Thoracic aorta (tissue), 2 donors: ENCODE data around the gene CNPY2. TPM values are rescaled to one million over a fixed set of nuclear protein-coding genes. Genes with fewer than 3 reads are reported as not detected.
"Not testable (repeated sequence)": the region's sequence is repeated elsewhere in the genome, so short reads cannot be mapped to it uniquely, and the experiment has no call there.

Source experiments
- ATAC-seq: fragments of 150-250 bp; one replicate; pipeline ENCODE4 v1.8.0; 2017; ENCODE audit warnings: low read depth; ENCODE audit not compliant: insufficient number of reproducible peaks, low FRiP score
- DNase-seq: peaks from one replicate; pipeline ENCODE4 v3.0.0-alpha.2; 2020; ENCODE audit warnings: low spot score
- H3K27ac ChIP-seq, 2 donors: fragments of 200-600 bp; sonication (generic); 1 replicate in 1 of 2; 2 replicates in 1 of 2; pipeline ENCODE4 v1.5.1; 2016; ENCODE audit warnings: mild to moderate bottlenecking in 2 of 2, moderate library complexity in 2 of 2
- H3K27me3 ChIP-seq: fragments of 200-600 bp; sonication (generic); replicated peaks from 2 replicates; pipeline ENCODE4 v1.6.0; 2016; ENCODE audit warnings: mild to moderate bottlenecking; ENCODE audit not compliant: insufficient read depth
- H3K36me3 ChIP-seq: fragments of 200-600 bp; sonication (generic); one replicate; pipeline ENCODE4 v1.5.1; 2016
- H3K4me1 ChIP-seq, 2 donors: fragments of 200-600 bp; sonication (generic); 1 replicate in 1 of 2; 2 replicates in 1 of 2; pipeline versions ENCODE4 v1.5.1 to v1.6.0; 2016; ENCODE audit warnings: low read depth in 2 of 2, mild to moderate bottlenecking in 1 of 2; ENCODE audit not compliant: control insufficient read depth in 1 of 2
- H3K4me3 ChIP-seq: fragments of 200-600 bp; sonication (generic); 2 replicates; pipeline ENCODE4 v1.5.1; 2016; ENCODE audit warnings: mild to moderate bottlenecking
- H3K9me3 ChIP-seq: fragments of 200-600 bp; sonication (generic); 2 replicates; pipeline ENCODE4 v1.5.1; 2016
- total RNA-seq, 2 donors: library from RNA; depleted of rRNA; stranded (reverse); fragments of >200 nt; gene quantifications; one replicate each; pipeline versions ENCODE4 v1.1.0 to v1.2.3, GENCODE V29; 2016
- TF ChIP-seq, protein P1 (sequence below): fragments of 200-600 bp; sonication (generic); IDR thresholded peaks from one replicate; pipeline ENCODE4 v1.5.1; 2019; ENCODE audit warnings: antibody characterized with exemption

The CNPY2 gene
- total RNA-seq, 2 donors from 2014 or later, result 72.0 to 85.1 TPM

DNA sequence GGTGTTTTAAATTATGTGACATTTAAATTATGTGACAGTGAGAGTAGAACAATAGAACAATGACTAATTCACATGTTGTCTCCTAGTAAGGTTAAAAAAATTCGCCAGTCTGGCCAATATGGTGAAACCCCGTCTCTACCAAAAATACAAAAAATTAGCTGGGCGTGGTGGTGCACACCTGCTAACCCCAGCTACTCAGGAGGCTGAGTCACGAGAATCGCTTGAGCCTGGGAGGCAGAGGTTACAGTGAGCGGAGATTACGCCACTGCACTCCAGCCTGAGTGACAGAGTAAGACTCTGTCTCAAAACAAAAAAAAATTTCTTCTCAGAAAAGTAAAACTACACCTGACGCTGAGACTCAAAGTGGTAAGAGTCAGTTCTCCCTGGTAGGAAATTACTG is 18.4 kb downstream of the CNPY2 start:
- no peak overlapping the region for H3K27ac ChIP-seq
- ATAC-seq (no peak), DNase-seq (no peak)
- peaks cover 18 to 49% of the 10 kb centered on the region in 2 donors for H3K4me1 ChIP-seq
- H3K27me3 ChIP-seq, result no peaks in the 10 kb centered on the region
- H3K9me3 ChIP-seq, result no peaks in the 10 kb centered on the region
- H3K36me3 ChIP-seq, result no peaks in the 10 kb centered on the region
- no peak overlapping the region for H3K4me3 ChIP-seq
- TF ChIP-seq, protein P1, sequence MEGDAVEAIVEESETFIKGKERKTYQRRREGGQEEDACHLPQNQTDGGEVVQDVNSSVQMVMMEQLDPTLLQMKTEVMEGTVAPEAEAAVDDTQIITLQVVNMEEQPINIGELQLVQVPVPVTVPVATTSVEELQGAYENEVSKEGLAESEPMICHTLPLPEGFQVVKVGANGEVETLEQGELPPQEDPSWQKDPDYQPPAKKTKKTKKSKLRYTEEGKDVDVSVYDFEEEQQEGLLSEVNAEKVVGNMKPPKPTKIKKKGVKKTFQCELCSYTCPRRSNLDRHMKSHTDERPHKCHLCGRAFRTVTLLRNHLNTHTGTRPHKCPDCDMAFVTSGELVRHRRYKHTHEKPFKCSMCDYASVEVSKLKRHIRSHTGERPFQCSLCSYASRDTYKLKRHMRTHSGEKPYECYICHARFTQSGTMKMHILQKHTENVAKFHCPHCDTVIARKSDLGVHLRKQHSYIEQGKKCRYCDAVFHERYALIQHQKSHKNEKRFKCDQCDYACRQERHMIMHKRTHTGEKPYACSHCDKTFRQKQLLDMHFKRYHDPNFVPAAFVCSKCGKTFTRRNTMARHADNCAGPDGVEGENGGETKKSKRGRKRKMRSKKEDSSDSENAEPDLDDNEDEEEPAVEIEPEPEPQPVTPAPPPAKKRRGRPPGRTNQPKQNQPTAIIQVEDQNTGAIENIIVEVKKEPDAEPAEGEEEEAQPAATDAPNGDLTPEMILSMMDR, result no peak

DNA sequence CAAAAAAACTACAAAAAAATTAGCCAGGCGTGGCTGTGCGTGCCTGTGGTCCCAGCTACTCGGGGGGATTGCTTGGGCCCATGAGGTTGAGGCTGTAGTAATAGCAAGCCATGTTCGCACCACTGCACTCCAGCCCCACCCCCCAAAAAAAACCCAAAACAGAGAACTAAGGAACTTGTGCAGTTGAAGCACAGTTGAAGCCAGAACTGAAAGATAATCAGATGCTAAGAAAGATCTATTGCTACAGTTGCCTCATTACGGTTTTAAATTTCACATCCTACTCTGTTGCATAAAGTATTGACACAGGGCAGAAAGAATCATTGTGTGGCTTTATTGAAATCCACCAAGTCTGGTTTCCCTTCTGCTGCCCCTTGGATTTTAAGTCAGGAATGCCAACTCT is 19.5 kb downstream of the CNPY2 start:
- peaks cover 15 to 41% of the 10 kb centered on the region in 2 donors for H3K4me1 ChIP-seq
- H3K27ac ChIP-seq, result no peak overlapping the region
- H3K27me3 ChIP-seq, result no peaks in the 10 kb centered on the region
- H3K36me3 ChIP-seq, result no peaks in the 10 kb centered on the region
- H3K4me3 ChIP-seq, result no peak overlapping the region
- DNase-seq (no peak), ATAC-seq (no peak)
- no peaks in the 10 kb centered on the region for H3K9me3 ChIP-seq
- TF ChIP-seq, protein P1, result no peak

DNA sequence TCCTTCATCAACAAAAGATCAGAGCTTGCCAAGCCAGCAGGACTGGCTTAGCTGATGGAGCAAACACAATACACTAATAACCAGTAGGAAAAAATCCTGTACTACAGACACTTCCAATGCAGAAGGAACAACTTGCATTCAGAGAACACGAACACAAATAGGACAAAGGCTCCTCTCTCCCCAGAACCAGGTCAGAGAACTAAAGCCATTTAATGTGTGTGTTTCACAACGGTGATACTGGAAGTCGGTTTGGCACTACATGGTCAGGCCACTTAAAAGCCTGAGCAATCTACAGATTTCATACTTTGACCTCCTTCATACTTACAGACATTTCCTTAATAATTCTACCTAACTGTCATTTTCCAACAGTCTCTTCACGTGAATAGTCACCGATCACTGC is 22.0 kb downstream of the CNPY2 start:
- H3K9me3 ChIP-seq, result no peaks in the 10 kb centered on the region
- H3K4me1 ChIP-seq, result peaks cover 5 to 28% of the 10 kb centered on the region in 2 donors
- no peak overlapping the region for H3K4me3 ChIP-seq
- ATAC-seq (no peak), DNase-seq (no peak)
- TF ChIP-seq, protein P1, result no peak
- H3K36me3 ChIP-seq, result no peaks in the 10 kb centered on the region
- no peaks in the 10 kb centered on the region for H3K27me3 ChIP-seq
- no peak overlapping the region for H3K27ac ChIP-seq

DNA sequence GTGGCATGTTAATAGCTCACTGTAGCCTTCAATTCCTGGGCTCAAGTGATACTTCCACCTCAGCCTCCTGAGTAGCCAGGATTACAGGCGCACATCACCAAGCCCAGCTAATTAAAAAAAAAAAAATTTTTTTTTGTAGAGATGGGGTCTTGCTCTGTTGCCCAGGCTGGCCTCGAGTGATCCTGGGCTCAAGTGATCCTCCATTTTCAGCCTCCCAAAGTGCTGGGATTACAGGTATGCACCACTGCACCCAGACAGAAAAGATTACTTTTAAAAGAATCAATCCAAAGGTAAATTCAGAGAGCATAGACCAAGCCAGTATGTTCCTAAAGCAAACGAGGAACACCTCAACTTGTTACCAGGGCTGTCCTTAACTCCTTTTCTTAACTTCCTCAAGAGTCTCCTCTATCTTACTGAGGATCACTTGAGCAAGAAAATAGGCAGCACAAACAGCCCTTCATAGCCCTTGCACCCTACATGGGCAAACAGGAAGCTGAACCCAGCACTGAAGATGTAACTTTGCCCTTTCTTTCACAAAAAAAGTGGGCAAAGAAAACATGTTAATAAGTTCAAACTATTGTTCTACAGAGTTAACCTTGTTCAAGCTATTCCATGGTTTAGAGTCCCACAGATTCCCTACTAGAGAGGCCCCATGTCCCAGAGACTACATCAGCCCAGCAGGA is 26.9 kb downstream of the CNPY2 start:
- no peak for ATAC-seq
- TF ChIP-seq, protein P1, result no peak
- H3K27ac ChIP-seq, result no peak overlapping the region
- H3K36me3 ChIP-seq, result peaks cover 10% of the 10 kb centered on the region
- no peaks in the 10 kb centered on the region for H3K9me3 ChIP-seq
- no peak for DNase-seq
- H3K4me1 ChIP-seq, result no peaks in the 10 kb centered on the region
- H3K27me3 ChIP-seq, result no peaks in the 10 kb centered on the region
- H3K4me3 ChIP-seq, result no peak overlapping the region

DNA sequence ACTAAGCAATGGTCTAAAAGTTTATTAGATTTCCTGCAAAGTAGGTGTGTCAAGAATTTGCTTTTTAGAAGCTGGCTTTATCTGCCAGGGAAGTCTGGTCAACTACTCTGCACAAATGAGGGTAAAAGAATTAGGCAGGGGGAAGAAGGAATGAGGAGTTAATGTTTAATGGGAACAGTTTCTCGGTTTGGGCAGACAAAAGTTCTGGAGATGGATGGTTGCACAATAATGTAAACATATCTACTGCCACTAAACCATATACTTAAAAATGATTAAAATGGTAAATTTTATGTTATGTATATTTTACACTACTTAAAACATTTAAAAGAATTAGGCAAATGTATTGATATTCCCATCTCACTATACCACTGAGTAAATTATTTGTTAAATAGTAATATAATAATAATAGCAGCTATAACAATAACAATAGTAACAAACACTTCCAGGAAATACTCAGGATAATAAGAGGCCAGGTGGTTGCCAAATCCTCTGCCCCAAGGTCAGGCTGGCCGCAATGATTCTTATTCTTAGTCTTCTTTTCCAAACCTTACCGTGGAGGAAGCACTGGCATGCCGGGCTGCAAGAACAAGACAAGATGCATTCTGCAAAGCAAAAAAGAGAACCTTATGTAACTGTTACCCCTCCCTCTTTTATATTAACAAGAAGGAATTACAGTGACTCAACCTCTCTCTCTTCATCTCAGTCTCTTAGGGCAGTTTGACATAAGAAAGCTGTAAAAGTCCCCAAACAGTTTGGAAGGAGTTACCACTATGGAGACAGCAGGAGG is 29.6 kb downstream of the CNPY2 start:
- TF ChIP-seq, protein P1, result no peak
- no peaks in the 10 kb centered on the region for H3K9me3 ChIP-seq
- H3K27ac ChIP-seq, result no peak overlapping the region
- H3K4me1 ChIP-seq, result no peaks in the 10 kb centered on the region
- DNase-seq (no peak), ATAC-seq (no peak)
- H3K36me3 ChIP-seq, result peaks cover 36% of the 10 kb centered on the region
- H3K4me3 ChIP-seq, result no peak overlapping the region
- no peaks in the 10 kb centered on the region for H3K27me3 ChIP-seq

DNA sequence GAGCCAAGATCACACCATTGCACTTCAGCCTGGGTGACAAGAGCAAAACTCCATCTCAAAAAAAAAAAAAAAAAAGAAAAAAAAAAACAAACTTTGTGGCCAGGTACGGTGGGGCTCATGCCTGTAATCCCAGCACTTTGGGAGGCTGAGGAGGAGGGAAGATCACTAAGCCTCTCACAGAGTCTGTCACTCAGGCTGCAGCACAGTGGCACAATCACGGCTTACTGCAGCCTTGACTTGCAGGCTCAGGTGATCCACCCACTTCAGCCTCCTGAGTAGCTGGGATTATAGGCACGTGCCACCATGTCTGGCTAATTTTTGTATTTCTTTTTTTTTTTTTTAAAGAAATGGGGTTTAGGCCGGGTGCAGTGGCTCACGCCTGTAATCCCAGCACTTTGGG is 31.5 kb downstream of the CNPY2 start:
- not testable (repeated sequence) for H3K27ac ChIP-seq, DNase-seq, H3K27me3 ChIP-seq, H3K4me1 ChIP-seq, H3K9me3 ChIP-seq, H3K4me3 ChIP-seq, ATAC-seq
- H3K36me3 ChIP-seq, result peaks cover 41% of the 10 kb centered on the region
